GM23248 (cell line): Measurements from ENCODE around the gene CNOT1. TPM values are rescaled to one million over a fixed set of nuclear protein-coding genes. Genes with fewer than 3 reads are reported as not detected.
A peak's percentile ranks its signal among the peaks of the same experiment; 100 is the strongest.

ENCODE experiments used
- DNase-seq: peaks from one replicate; pipeline ENCODE4 v3.0.0-alpha.2; 2015
- H2AFZ ChIP-seq: fragments of 200-600 bp; sonication (generic); 2 replicates; pipeline ENCODE4 v1.6.1; 2016; ENCODE audit warnings: antibody characterized with exemption
- H3F3A ChIP-seq: fragments of 200-600 bp; sonication (generic); 2 replicates; pipeline ENCODE4 v1.6.1; 2016; ENCODE audit warnings: mild to moderate bottlenecking, antibody characterized with exemption, mixed run types; ENCODE audit not compliant: insufficient read depth
- H3K27ac ChIP-seq: fragments of 200-600 bp; sonication (generic); 2 replicates; pipeline ENCODE4 v1.5.1; 2016; ENCODE audit warnings: mild to moderate bottlenecking
- H3K27me3 ChIP-seq: fragments of 200-600 bp; sonication (generic); replicated peaks from 2 replicates; pipeline ENCODE4 v1.6.1; 2016; ENCODE audit warnings: mild to moderate bottlenecking; ENCODE audit not compliant: insufficient read depth
- H3K36me3 ChIP-seq: fragments of 200-600 bp; sonication (generic); 2 replicates; pipeline ENCODE4 v1.6.1; 2016; ENCODE audit warnings: low read depth, mild to moderate bottlenecking
- H3K4me1 ChIP-seq: fragments of 200-600 bp; sonication (generic); 2 replicates; pipeline ENCODE4 v1.6.1; 2016; ENCODE audit warnings: mild to moderate bottlenecking; ENCODE audit not compliant: insufficient read depth
- H3K4me2 ChIP-seq: fragments of 200-600 bp; sonication (generic); one replicate; pipeline ENCODE4 v1.6.1; 2016; ENCODE audit warnings: mild to moderate bottlenecking; ENCODE audit not compliant: unreplicated experiment
- H3K4me3 ChIP-seq: fragments of 200-600 bp; sonication (generic); 2 replicates; pipeline ENCODE4 v1.5.1; 2016; ENCODE audit warnings: mild to moderate bottlenecking
- H3K79me2 ChIP-seq: fragments of 200-600 bp; sonication (generic); 2 replicates; pipeline ENCODE4 v1.6.1; 2016; ENCODE audit warnings: mild to moderate bottlenecking; ENCODE audit not compliant: insufficient read depth
- H3K9ac ChIP-seq: fragments of 200-600 bp; sonication (generic); 2 replicates; pipeline ENCODE4 v1.6.1; 2016; ENCODE audit warnings: mild to moderate bottlenecking
- H3K9me2 ChIP-seq: fragments of 200-600 bp; sonication (generic); 2 replicates; pipeline ENCODE4 v1.6.1; 2016; ENCODE audit warnings: mixed run types, mild to moderate bottlenecking, moderate library complexity; ENCODE audit not compliant: insufficient read depth
- H3K9me3 ChIP-seq: fragments of 200-600 bp; sonication (generic); one replicate; pipeline ENCODE4 v1.6.1; 2017; ENCODE audit warnings: low read depth
- H4K20me1 ChIP-seq: fragments of 200-600 bp; sonication (generic); 2 replicates; pipeline ENCODE4 v1.6.0; 2016; ENCODE audit not compliant: insufficient read depth
- EZH2 ChIP-seq: fragments of 200-600 bp; sonication (generic); IDR thresholded peaks from 2 replicates; pipeline ENCODE4 v1.6.1; 2018; ENCODE audit warnings: antibody characterized with exemption, mild to moderate bottlenecking; ENCODE audit not compliant: insufficient read depth, poor library complexity, severe bottlenecking
- EZH2phosphoT487 ChIP-seq: fragments of 200-600 bp; sonication (generic); IDR thresholded peaks from 2 replicates; pipeline ENCODE4 v1.6.1; 2018; ENCODE audit warnings: antibody characterized with exemption, moderate library complexity, mild to moderate bottlenecking, low read depth; ENCODE audit not compliant: insufficient read depth
- WGBS, 2 experiments: methylation state at CpG; one replicate each; pipeline ENCODE4 v1.1.6; 2015 to 2017; ENCODE audit warnings: low lambda C conversion rate in 2 of 2, low coverage in 1 of 2; ENCODE audit errors: missing lambda C conversion rate in 2 of 2; 5-methylcytosine and 5-hydroxymethylcytosine counted together
- in situ Hi-C: fragments of 300-500 bp; cut with MboI; formaldehyde crosslinking; loops from 2 replicates; pipeline ENCODE4 v1.15.0; 2020
- polyA plus RNA-seq: library from polyadenylated mRNA; unstranded; fragments of >200 nt; fragmentation: Nextera tagmentation; extraction: Ambion mirVana; gene quantifications from 2 replicates; pipeline ENCODE4 v1.2.1, GENCODE V29; 2016
- total RNA-seq: library from RNA; depleted of rRNA; stranded (reverse); fragments of >200 nt; shearing (Covaris generic); gene quantifications from 2 replicates; pipeline ENCODE4 v1.2.3, GENCODE V29; 2014

The CNOT1 gene
- total and polyA plus RNA-seq, 2 experiments from 2014 or later = 35.6 to 93.1 TPM

DNA sequence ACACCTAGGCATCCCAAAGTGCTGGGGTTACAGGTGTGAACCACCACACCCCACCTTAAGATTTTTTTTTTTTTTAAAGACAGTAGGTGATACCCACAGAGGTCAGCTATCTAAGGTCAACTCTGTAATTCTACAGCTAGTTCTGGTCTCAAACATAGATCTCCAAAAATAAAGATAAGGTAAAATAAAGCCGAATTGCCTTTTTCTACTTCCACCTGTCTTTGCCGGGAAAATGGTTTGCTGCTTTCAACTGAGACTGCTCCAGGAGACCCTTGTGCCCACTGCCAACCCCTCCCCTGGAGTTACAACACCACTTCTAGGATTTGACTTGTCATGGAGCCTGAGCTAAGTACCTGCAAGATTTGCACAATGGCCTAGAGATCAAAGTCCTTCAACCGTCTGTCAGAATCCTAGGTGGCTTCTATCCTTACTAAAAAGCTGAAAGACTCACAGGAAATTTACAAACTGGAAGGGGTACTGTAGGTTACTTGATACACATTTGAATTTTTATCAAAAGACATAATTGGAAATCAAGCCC lies 4.7 kb upstream of the CNOT1 start:
- no peak for DNase-seq
- Histone ChIP-seq H3K27me3 (no peaks in the 10 kb centered on the region), H3K9me2 (no peaks in the 10 kb centered on the region), H4K20me1 (no peaks in the 10 kb centered on the region), H3K36me3 (no peaks in the 10 kb centered on the region), H3K27ac (no peak overlapping the region), H3F3A (peaks cover 11% of the 10 kb centered on the region), H3K79me2 (peaks cover 3% of the 10 kb centered on the region), H3K4me2 (no peak overlapping the region), H3K9ac (no peak overlapping the region), H3K4me3 (no peak overlapping the region), H3K9me3 (no peaks in the 10 kb centered on the region), H3K4me1 (peaks cover 9% of the 10 kb centered on the region), H2AFZ (no peak overlapping the region)
- TF ChIP-seq EZH2 = no peak
- WGBS, 2 experiments = 80 to 88% methylated on average over 3 of the region's 3 CpGs
- in situ Hi-C loops = loop anchor here (10.0 kb wide), 1 partner anchor 110 kb away; no protein-coding TSS in a partner anchor

DNA sequence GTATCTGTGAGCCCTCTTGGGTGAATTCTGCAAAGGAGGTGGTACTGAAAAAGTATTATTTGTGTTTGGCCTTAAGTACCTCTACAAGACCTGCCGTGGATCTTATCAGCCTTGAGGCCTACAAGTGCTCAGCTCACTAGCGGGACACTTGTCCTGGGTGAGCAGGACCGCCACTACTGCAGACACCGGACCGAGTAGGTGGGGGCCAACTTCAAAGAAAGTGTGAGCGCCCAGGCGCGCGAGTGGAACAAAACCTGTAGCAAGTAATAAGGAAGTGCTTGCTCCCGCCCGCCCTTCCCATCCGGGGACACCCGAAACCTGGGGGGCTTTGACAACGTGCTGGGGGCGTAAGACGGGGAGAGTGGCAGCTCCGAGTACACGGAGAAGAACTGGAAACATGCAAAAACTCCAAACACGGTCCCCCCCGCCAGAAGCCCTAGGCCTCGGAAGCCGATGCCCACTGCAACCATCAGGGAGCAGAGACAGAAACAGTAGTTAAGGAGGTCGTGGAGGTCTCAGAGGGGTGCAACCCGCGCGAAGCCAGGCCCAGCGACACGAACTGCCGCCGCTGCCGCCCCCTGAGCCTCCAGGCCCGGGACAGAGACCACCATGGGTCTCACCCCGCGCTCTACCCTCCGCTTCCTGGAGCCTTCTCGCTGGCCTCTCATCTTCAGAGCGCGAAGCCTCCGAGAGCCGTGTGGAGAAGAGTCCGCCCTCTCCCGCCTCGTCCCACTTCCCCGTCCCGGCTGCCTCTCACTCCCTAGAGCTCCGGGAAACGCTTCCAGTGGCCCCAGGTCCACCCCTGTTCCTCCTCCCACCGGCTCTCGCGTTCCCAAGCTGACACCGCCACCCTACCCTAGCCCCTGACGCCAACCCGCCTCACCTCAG lies 537 bp downstream of the CNOT1 start:
- Histone ChIP-seq H3K4me3 (peak overlapping the region; percentile 85), H3K79me2 (peaks cover 55% of the 10 kb centered on the region), H3K27me3 (no peaks in the 10 kb centered on the region), H3K9me2 (no peaks in the 10 kb centered on the region), H3F3A (peaks cover 7% of the 10 kb centered on the region), H3K4me2 (peak overlapping the region; percentile 90), H3K9me3 (no peaks in the 10 kb centered on the region), H2AFZ (peak overlapping the region; percentile 74), H3K4me1 (peaks cover 17% of the 10 kb centered on the region), H3K36me3 (peaks cover 1% of the 10 kb centered on the region; the same call in 1 of the 2 replicates), H3K27ac (peak overlapping the region; percentile 98), H4K20me1 (peaks cover 28% of the 10 kb centered on the region), H3K9ac (peak overlapping the region; percentile 94)
- TF ChIP-seq EZH2phosphoT487 (no peak), EZH2 (no peak)
- in situ Hi-C loops = no loop called here
- 1 to 3% methylated on average over 41 to 53 of the region's 53 CpGs for WGBS, 2 experiments
- DNase-seq = peak; percentile 84

DNA sequence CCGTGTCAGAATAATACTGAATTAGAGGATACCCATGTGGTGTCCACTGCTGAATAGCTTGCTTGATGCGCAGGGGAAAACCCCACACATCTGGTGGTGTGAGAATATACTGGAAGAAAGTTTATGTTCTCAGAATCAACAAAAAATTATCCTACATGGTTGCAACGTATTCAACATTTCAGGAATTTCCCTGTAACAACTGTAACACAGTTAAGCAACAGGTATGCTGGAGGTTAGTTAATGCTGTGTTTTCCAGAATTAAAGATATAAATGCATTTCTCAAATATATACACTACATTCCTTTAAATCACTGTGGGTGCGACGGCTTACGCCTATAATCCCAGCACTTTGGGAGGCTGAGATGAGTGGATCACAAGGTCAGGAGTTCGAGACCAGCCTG lies 5.4 kb downstream of the CNOT1 start:
- peaks cover 29% of the 10 kb centered on the region for H3K36me3 ChIP-seq
- WGBS, 2 experiments = 86 to 87% methylated on average over 7 of the region's 7 CpGs
- H3K79me2 ChIP-seq = peaks cover 100% of the 10 kb centered on the region
- no peaks in the 10 kb centered on the region for H3K9me2 ChIP-seq
- in situ Hi-C loops = no loop called here
- DNase-seq = no peak
- no peak overlapping the region for H2AFZ ChIP-seq
- H3K27me3 ChIP-seq = no peaks in the 10 kb centered on the region
- H3K4me2 ChIP-seq = no peak overlapping the region
- H3K4me3 ChIP-seq = no peak overlapping the region
- peaks cover 7% of the 10 kb centered on the region for H3F3A ChIP-seq
- no peak overlapping the region for H3K9ac ChIP-seq
- TF ChIP-seq EZH2 = no peak
- H3K27ac ChIP-seq = no peak overlapping the region
- H3K4me1 ChIP-seq = peaks cover 17% of the 10 kb centered on the region
- H4K20me1 ChIP-seq = peaks cover 35% of the 10 kb centered on the region
- H3K9me3 ChIP-seq = no peaks in the 10 kb centered on the region

DNA sequence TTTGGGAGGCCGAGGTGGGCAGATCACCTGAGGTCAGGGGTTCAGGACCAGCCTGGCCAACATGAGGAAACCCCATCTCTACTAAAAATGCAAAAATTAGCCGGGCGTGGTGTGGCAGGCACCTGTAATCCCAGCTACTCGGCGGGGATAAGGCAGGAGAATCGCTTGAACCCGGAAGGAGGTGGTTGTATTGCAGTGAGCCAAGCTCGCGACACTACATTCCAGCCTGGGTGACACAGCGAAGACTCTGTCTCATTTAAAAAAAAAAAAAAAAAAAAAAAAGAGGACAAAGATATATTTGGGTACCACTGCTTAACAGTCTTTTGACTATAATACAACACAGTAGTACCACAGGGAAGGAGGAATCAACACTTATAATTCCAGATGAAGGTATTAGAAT lies 9.2 kb downstream of the CNOT1 start:
- DNase-seq = no peak
- TF ChIP-seq EZH2 (no peak), EZH2phosphoT487 (no peak)
- H3K27me3 ChIP-seq = no peaks in the 10 kb centered on the region
- H4K20me1 ChIP-seq = peaks cover 18% of the 10 kb centered on the region; the same call in 1 of the 2 replicates
- H3K27ac ChIP-seq = no peak overlapping the region
- H2AFZ ChIP-seq = no peak overlapping the region
- peaks cover 47% of the 10 kb centered on the region for H3K36me3 ChIP-seq
- no peak overlapping the region for H3K4me2 ChIP-seq
- H3K79me2 ChIP-seq = peaks cover 100% of the 10 kb centered on the region
- peaks cover 14% of the 10 kb centered on the region for H3F3A ChIP-seq
- no peaks in the 10 kb centered on the region for H3K9me2 ChIP-seq
- in situ Hi-C loops = no loop called here
- WGBS, 2 experiments = 94 to 97% methylated on average over 10 of the region's 10 CpGs
- H3K9ac ChIP-seq = no peak overlapping the region
- H3K9me3 ChIP-seq = no peaks in the 10 kb centered on the region
- H3K4me3 ChIP-seq = no peak overlapping the region
- peaks cover 7% of the 10 kb centered on the region for H3K4me1 ChIP-seq
